ENCODE data around the gene BANP. TPM values are rescaled to one million over a fixed set of nuclear protein-coding genes. Genes with fewer than 3 reads are reported as not detected.
"Not testable (repeated sequence)": the region's sequence is repeated elsewhere in the genome, so short reads cannot be mapped to it uniquely, and the experiment has no call there.

Gene BANP
- polyA plus RNA-seq, 6 donors from 2014 or later = 24.3 to 40.1 (median 28.5) TPM

GRCh38 chr16:88090377-88091175 is 139.3 kb downstream of the BANP start:
- H3K27me3 Mint-ChIP-seq; H3K36me3 Mint-ChIP-seq; H3K4me3 Mint-ChIP-seq; H3K4me1 Mint-ChIP-seq; H3K27ac Mint-ChIP-seq; DNase-seq; ATAC-seq (ENCODE audit: low read depth in 2 of 2); H3K9me3 Mint-ChIP-seq: not testable (repeated sequence)

GRCh38 chr16:88091221-88091971 is 140.2 kb downstream of the BANP start:
- peak in 1 of 2 donors; percentile 66 for ATAC-seq (ENCODE audit: low read depth in 2 of 2)
- not testable (repeated sequence) for DNase-seq, H3K36me3 Mint-ChIP-seq, H3K27me3 Mint-ChIP-seq, H3K9me3 Mint-ChIP-seq, H3K4me1 Mint-ChIP-seq, H3K4me3 Mint-ChIP-seq
- peak overlapping the region in 1 of 6 donors; percentile 59 for H3K27ac Mint-ChIP-seq

- peaks cover 4 to 13% (median 9%) of the 10 kb centered on the region in 7 donors for H3K9me3 Mint-ChIP-seq
- H3K4me1 Mint-ChIP-seq, H3K36me3 Mint-ChIP-seq, H3K4me3 Mint-ChIP-seq, H3K27me3 Mint-ChIP-seq, DNase-seq: not testable (repeated sequence)
- peak overlapping the region in 1 of 6 donors; percentile 59 for H3K27ac Mint-ChIP-seq
- ATAC-seq (ENCODE audit: low read depth in 2 of 2) = peak in 1 of 2 donors; percentile 40
These were observed 140.7 kb downstream of the BANP start for GRCh38 chr16:88091972-88092302.

- H3K9me3 Mint-ChIP-seq = peaks cover 4 to 17% (median 12%) of the 10 kb centered on the region in 7 donors
These were observed 141.7 kb downstream of the BANP start for GRCh38 chr16:88092791-88093555.

DNA sequence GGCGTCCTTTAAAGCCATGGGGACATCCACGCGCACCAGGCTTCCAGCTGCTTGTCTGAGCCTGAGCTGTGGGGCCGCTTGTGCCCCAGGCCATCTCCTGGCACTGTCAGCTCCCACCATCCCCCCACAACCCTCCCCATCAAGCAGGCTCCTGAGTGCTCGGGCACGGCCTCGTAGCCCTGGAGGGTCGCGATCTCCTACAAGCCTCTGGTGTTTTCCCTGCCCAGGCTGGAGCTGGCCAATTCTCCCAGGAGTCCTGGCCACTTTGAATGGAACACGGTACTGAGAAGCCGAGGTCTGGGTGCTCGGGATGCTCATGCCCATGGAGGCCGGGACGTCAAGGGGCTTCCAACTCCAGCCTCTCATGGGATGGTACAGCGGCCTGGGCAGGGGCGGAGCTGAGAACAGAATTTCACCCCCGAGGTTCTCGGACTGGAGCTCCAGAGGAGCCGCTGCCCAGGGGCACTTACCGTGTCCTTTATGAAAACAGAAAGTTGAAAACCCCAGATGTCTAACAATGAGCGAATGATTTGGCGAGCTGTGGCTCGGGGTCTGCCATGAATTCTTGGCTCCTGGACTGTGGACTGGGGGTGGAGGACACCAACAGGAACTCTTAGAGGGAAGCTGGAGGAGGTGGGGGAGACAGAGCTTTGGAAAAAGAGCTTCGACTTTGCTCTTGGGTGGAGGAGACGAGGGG is 142.5 kb downstream of the BANP start:
- peaks cover 4 to 19% (median 14%) of the 10 kb centered on the region in 7 donors for H3K9me3 Mint-ChIP-seq
- not testable (repeated sequence) for H3K27me3 Mint-ChIP-seq; ATAC-seq (ENCODE audit: low read depth in 2 of 2)

More at GRCh38 chr16:88092791-88093555, 141.7 kb downstream of the BANP start:
- H3K27ac Mint-ChIP-seq; H3K27me3 Mint-ChIP-seq; H3K36me3 Mint-ChIP-seq; H3K4me3 Mint-ChIP-seq; H3K4me1 Mint-ChIP-seq; ATAC-seq (ENCODE audit: low read depth in 2 of 2); DNase-seq: not testable (repeated sequence)

DNA sequence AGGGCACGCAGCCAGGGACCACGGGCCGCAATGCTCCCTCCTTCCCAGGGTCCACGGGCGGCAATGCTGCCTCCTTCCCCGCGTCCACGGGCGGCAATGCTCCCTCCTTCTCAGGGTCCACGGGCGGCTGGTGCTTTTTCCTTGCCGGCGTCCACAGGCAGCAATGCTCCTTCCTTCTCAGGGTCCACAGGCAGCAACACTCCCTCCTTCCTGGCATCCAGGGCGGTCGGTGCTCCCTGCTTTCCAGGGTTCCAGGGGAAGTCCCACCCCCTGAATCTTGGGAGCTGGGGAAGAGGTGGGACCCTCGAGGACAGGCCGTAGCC is 143.0 kb downstream of the BANP start:
- not testable (repeated sequence) for H3K4me3 Mint-ChIP-seq; H3K36me3 Mint-ChIP-seq; DNase-seq; ATAC-seq (ENCODE audit: low read depth in 2 of 2)
- Mint-ChIP-seq H3K27me3 (peaks cover 11 to 14% (median 14%) of the 10 kb centered on the region in 3 donors), H3K9me3 (peaks cover 4 to 19% (median 14%) of the 10 kb centered on the region in 7 donors), H3K27ac (peak overlapping the region in 1 of 6 donors; percentile 23), H3K4me1 (peaks cover 9 to 10% (median 9%) of the 10 kb centered on the region in 3 donors)

More for the DNA sequence above, 142.5 kb downstream of the BANP start:
- DNase-seq, H3K4me3 Mint-ChIP-seq, H3K36me3 Mint-ChIP-seq, H3K4me1 Mint-ChIP-seq: not testable (repeated sequence)
- H3K27ac Mint-ChIP-seq = peak overlapping the region in 3 of 6 donors; percentile 20 to 44 (median 23)

DNA sequence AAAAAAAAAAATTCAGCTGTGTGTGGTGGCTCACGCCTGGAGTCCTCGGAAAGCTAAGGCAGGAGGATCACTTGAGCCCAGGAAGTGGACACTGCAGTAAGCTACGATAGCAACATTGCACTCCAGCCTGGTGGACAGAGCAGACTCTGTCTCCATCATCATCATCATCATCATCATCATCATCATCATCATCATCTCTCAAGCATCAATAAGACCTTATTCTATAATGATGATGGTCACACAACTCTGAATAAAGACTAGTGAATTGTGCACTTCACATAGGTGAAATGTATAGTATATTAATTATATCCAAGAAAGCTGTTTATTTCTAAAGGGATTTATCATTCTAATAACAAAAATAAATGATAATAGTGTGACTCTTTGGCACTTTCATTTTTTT is 143.7 kb downstream of the BANP start:
- not testable (repeated sequence) for DNase-seq, H3K36me3 Mint-ChIP-seq, H3K4me3 Mint-ChIP-seq

DNA sequence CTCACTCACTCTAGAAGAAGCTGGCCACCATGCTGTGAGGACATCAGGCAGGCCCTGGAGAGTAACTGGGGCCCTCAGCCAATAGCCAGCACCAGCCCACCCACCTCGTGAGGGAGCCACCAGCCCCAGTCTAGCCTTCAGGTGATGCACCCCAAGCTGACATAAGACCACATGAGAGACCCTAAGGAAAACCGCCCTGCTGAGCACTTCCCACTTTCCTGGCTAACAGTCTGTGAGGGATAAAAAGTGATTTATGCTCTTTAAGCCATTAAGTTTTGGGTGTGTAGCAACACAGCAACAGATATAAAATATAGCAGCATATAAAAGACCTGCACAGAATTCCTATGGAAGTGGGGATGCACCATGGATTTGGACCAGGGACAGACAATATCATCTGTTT is 145.4 kb downstream of the BANP start:
- Mint-ChIP-seq H3K4me1 (peaks cover 7 to 23% (median 14%) of the 10 kb centered on the region in 3 donors), H3K9me3 (peaks cover 4 to 19% (median 14%) of the 10 kb centered on the region in 7 donors), H3K27me3 (peaks cover 15 to 38% (median 19%) of the 10 kb centered on the region in 3 donors), H3K27ac (peak overlapping the region in 1 of 6 donors; percentile 64)
- H3K4me3 Mint-ChIP-seq; DNase-seq; H3K36me3 Mint-ChIP-seq; ATAC-seq (ENCODE audit: low read depth in 2 of 2): not testable (repeated sequence)

More for the DNA sequence above, 143.7 kb downstream of the BANP start:
- Mint-ChIP-seq H3K9me3 (peaks cover 4 to 19% (median 14%) of the 10 kb centered on the region in 7 donors), H3K27me3 (peaks cover 15 to 21% (median 18%) of the 10 kb centered on the region in 3 donors), H3K27ac (peak overlapping the region in 2 of 6 donors; percentile 80 to 85), H3K4me1 (peaks cover 8 to 14% (median 9%) of the 10 kb centered on the region in 3 donors)
- not testable (repeated sequence) for ATAC-seq (ENCODE audit: low read depth in 2 of 2)

GRCh38 chr16:88098731-88099562 is 147.7 kb downstream of the BANP start:
- H3K27ac Mint-ChIP-seq = peak overlapping the region in 4 of 6 donors; percentile 8 to 81 (median 30)
- DNase-seq; H3K36me3 Mint-ChIP-seq; H3K4me3 Mint-ChIP-seq; ATAC-seq (ENCODE audit: low read depth in 2 of 2): not testable (repeated sequence)
- peaks cover 7 to 27% (median 17%) of the 10 kb centered on the region in 3 donors for H3K4me1 Mint-ChIP-seq
- peaks cover 4 to 19% (median 14%) of the 10 kb centered on the region in 7 donors for H3K9me3 Mint-ChIP-seq
- H3K27me3 Mint-ChIP-seq = peaks cover 15 to 40% (median 19%) of the 10 kb centered on the region in 3 donors

- H3K4me3 Mint-ChIP-seq = peak overlapping the region in 1 of 8 donors; percentile 68
- H3K36me3 Mint-ChIP-seq = peaks cover 0 to 7% of the 10 kb centered on the region in 2 donors
- peaks cover 4 to 19% (median 14%) of the 10 kb centered on the region in 7 donors for H3K9me3 Mint-ChIP-seq
- ATAC-seq (ENCODE audit: low read depth in 2 of 2) (no peak), DNase-seq (no peak)
- peaks cover 7 to 27% (median 17%) of the 10 kb centered on the region in 3 donors for H3K4me1 Mint-ChIP-seq
- H3K27me3 Mint-ChIP-seq = peaks cover 15 to 40% (median 19%) of the 10 kb centered on the region in 3 donors
- peak overlapping the region in 2 of 6 donors; percentile 53 to 77 for H3K27ac Mint-ChIP-seq
These were observed 148.3 kb downstream of the BANP start for GRCh38 chr16:88099563-88099890.

- Mint-ChIP-seq H3K4me1 (peaks cover 7 to 27% (median 20%) of the 10 kb centered on the region in 3 donors), H3K27me3 (peaks cover 15 to 40% (median 19%) of the 10 kb centered on the region in 3 donors), H3K27ac (peak overlapping the region in 1 of 6 donors; percentile 53), H3K9me3 (peaks cover 4 to 19% (median 14%) of the 10 kb centered on the region in 7 donors)
- not testable (repeated sequence) for ATAC-seq (ENCODE audit: low read depth in 2 of 2); DNase-seq; H3K36me3 Mint-ChIP-seq; H3K4me3 Mint-ChIP-seq
These were observed 148.7 kb downstream of the BANP start for GRCh38 chr16:88099956-88100355.
